B cell (primary cell): Measurements from ENCODE around the gene LRP2. TPM values are rescaled to one million over a fixed set of nuclear protein-coding genes. Genes with fewer than 3 reads are reported as not detected.

Experiments used
- ATAC-seq: fragments of 200-7000 bp; cut with Tn5 transposase; one replicate; pipeline ENCODE4 v1.10.0; 2021; ENCODE audit warnings: low read depth, mild to moderate bottlenecking, moderate number of reproducible peaks, moderate library complexity
- CTCF ChIA-PET: fragments of 350-600 bp; sonication (Branson Sonifier 250); formaldehyde crosslinking; loops from one replicate; lab custom pipeline; 2021; ENCODE audit warnings: antibody characterized with exemption, inconsistent platforms; lab: Charles Lee
- POLR2A ChIA-PET: fragments of 350-600 bp; sonication (Branson Sonifier 250); formaldehyde crosslinking; loops from one replicate; lab custom pipeline; 2021; ENCODE audit warnings: antibody characterized with exemption; lab: Charles Lee
- DNase-seq: peaks from one replicate; pipeline ENCODE4 v3.0.0; 2013
- H2AFZ ChIP-seq: 2 replicates; pipeline ENCODE4 v1.6.1; 2012; ENCODE audit warnings: mild to moderate bottlenecking, low read depth, low read length; ENCODE audit not compliant: insufficient read depth, poor library complexity, severe bottlenecking
- H3K27ac ChIP-seq, 2 donors: 1 replicate in 1 of 2; 2 replicates in 1 of 2; pipeline ENCODE4 v1.5.1; 2012 to 2013; ENCODE audit warnings: low read length in 2 of 2, mild to moderate bottlenecking in 2 of 2, moderate library complexity in 1 of 2
- H3K27me3 ChIP-seq, 4 experiments: fragments of 200-600 bp in 1 of 4; sonication (generic) in 1 of 4; replicated peaks in 1 of 4; 1 replicate in 2 of 4; 2 replicates in 2 of 4; pipeline versions ENCODE4 v1.6.1 to v1.7.0; 2013 to 2016; ENCODE audit warnings: low read length in 3 of 4, mild to moderate bottlenecking in 2 of 4, mixed read lengths in 1 of 4, moderate library complexity in 1 of 4; ENCODE audit not compliant: insufficient read depth in 4 of 4, control insufficient read depth in 3 of 4; ENCODE audit errors: control extremely low read depth in 1 of 4
- H3K36me3 ChIP-seq, 2 experiments: replicated peaks in 1 of 2; 1 replicate in 1 of 2; 2 replicates in 1 of 2; pipeline versions ENCODE4 v1.6.1 to v1.7.1; 2013; ENCODE audit warnings: low read length in 1 of 2; ENCODE audit not compliant: insufficient read depth in 2 of 2, control insufficient read depth in 1 of 2; ENCODE audit errors: control extremely low read depth in 1 of 2, extremely low read depth in 1 of 2
- H3K4me1 ChIP-seq, 2 donors: fragments of 200-600 bp in 1 of 2; sonication (generic) in 1 of 2; 1 replicate in 1 of 2; 2 replicates in 1 of 2; pipeline versions ENCODE4 v1.5.1 to v1.6.1; 2013 to 2017; ENCODE audit warnings: low read length in 2 of 2; ENCODE audit not compliant: control insufficient read depth in 2 of 2, insufficient read depth in 2 of 2
- H3K4me2 ChIP-seq: replicated peaks from 2 replicates; pipeline ENCODE3; 2012; ENCODE audit warnings: mild to moderate bottlenecking, low read depth, low read length; ENCODE audit not compliant: poor library complexity, severe bottlenecking
- H3K4me3 ChIP-seq, 5 experiments: fragments of 200-600 bp in 1 of 5; sonication (generic) in 1 of 5; 1 replicate in 3 of 5; 2 replicates in 2 of 5; pipeline versions ENCODE4 v1.5.1 to v1.7.0; 2011 to 2016; ENCODE audit warnings: low read length in 4 of 5, mild to moderate bottlenecking in 4 of 5, low read depth in 2 of 5, control low read depth in 1 of 5, moderate library complexity in 1 of 5; ENCODE audit not compliant: insufficient read depth in 1 of 5; ENCODE audit errors: control extremely low read depth in 1 of 5, extremely low read depth in 1 of 5
- H3K79me2 ChIP-seq: fragments of 200-600 bp; sonication (generic); one replicate; pipeline ENCODE4 v1.6.0; 2016; ENCODE audit warnings: low read length; ENCODE audit not compliant: control insufficient read depth, insufficient read depth
- H3K9ac ChIP-seq: fragments of 200-600 bp; sonication (generic); 2 replicates; pipeline ENCODE4 v1.6.1; 2017; ENCODE audit warnings: mild to moderate bottlenecking, low read length, moderate library complexity
- H3K9me3 ChIP-seq, 3 donors: one replicate each; pipeline versions ENCODE4 v1.6.1 to v1.7.1; 2013; ENCODE audit warnings: low read length in 2 of 3; ENCODE audit not compliant: control insufficient read depth in 2 of 3, insufficient read depth in 1 of 3; ENCODE audit errors: control extremely low read depth in 1 of 3
- H4K20me1 ChIP-seq: 2 replicates; pipeline ENCODE4 v1.6.0; 2012; ENCODE audit warnings: mild to moderate bottlenecking, low read length; ENCODE audit not compliant: insufficient read depth, control insufficient read depth, poor library complexity, severe bottlenecking
- H3K27ac Mint-ChIP-seq: one replicate; pipeline ENCODE4 v1.8.0; 2021; ENCODE audit warnings: mixed read lengths
- H3K27me3 Mint-ChIP-seq: one replicate; pipeline ENCODE4 v1.8.0; 2021; ENCODE audit warnings: mixed read lengths
- H3K4me1 Mint-ChIP-seq: one replicate; pipeline ENCODE4 v1.8.0; 2021; ENCODE audit warnings: mixed read lengths
- H3K4me3 Mint-ChIP-seq: one replicate; pipeline ENCODE4 v1.8.0; 2021; ENCODE audit warnings: mixed read lengths
- H3K9me3 Mint-ChIP-seq: one replicate; pipeline ENCODE4 v1.8.0; 2022; ENCODE audit warnings: mixed read lengths; ENCODE audit not compliant: insufficient read depth
- CTCF ChIP-seq: fragments of 200-600 bp; IDR thresholded peaks from one replicate; pipeline ENCODE4 v1.8.0; 2022; ENCODE audit warnings: antibody characterized with exemption, mild to moderate bottlenecking
- EZH2 ChIP-seq: IDR thresholded peaks from 2 replicates; pipeline ENCODE4 v1.6.1; 2012; ENCODE audit warnings: borderline replicate concordance, low read depth, mild to moderate bottlenecking, moderate library complexity, low read length; ENCODE audit not compliant: insufficient read depth, poor library complexity, severe bottlenecking
- WGBS: methylation state at CpG from one replicate; pipeline ENCODE4 v1.1.5; 2013; ENCODE audit warnings: missing lambda C conversion rate; ENCODE audit not compliant: insufficient coverage; 5-methylcytosine and 5-hydroxymethylcytosine counted together
- intact Hi-C: fragments of 100-400 bp; cut with micrococcal nuclease; formaldehyde crosslinking; loops from one replicate; pipeline ENCODE4 v1.10.0; 2022
- polyA plus RNA-seq: library from polyadenylated mRNA; depleted of rRNA; stranded (reverse); fragments of >200 nt; gene quantifications from 2 replicates; pipeline ENCODE4 v1.2.3, GENCODE V29; 2012
- total RNA-seq, 2 donors: library from RNA; stranded (reverse); fragments of 120-200 nt in 1 of 2; gene quantifications; 1 replicate in 1 of 2; 2 replicates in 1 of 2; pipeline versions ENCODE4 v1.2.3 to v1.2.4, GENCODE V29; 2013 to 2022

LRP2 gene
- total and polyA plus RNA-seq, 2 donors (not counting 1 experiment from before 2014, with no cell fraction given) = not detected

GRCh38 chr2:169112841-169113240 is 249.5 kb downstream of the LRP2 start:
- Mint-ChIP-seq H3K27me3 (no peaks in the 10 kb centered on the region), H3K9me3 (no peaks in the 10 kb centered on the region), H3K4me3 (no peak overlapping the region), H3K4me1 (peaks cover 14% of the 10 kb centered on the region), H3K27ac (no peak overlapping the region)
- H3K79me2 ChIP-seq = no peaks in the 10 kb centered on the region
- H3K4me1 ChIP-seq = peaks cover 11 to 16% of the 10 kb centered on the region in 2 donors
- H3K27ac ChIP-seq = no peak overlapping the region
- DNase-seq (no peak), ATAC-seq (no peak)
- TF ChIP-seq EZH2 (no peak), CTCF (no peak)
- intact Hi-C loops = no loop called here
- H3K27me3 ChIP-seq = peaks cover 0 to 15% (median 2%) of the 10 kb centered on the region in 4 experiments
- no peak overlapping the region for H2AFZ ChIP-seq
- H3K4me2 ChIP-seq = no peak overlapping the region
- ChIA-PET CTCF (interaction anchor here (1.7 kb wide), 2 partner anchors 19 to 27 kb away, joined by 3 to 4 read pairs; no protein-coding TSS in a partner anchor), POLR2A (no interaction called here)
- H3K4me3 ChIP-seq = no peak overlapping the region
- no peaks in the 10 kb centered on the region for H4K20me1 ChIP-seq
- H3K9ac ChIP-seq = no peak overlapping the region
- WGBS = 94% methylated on average over 4 of the region's 6 CpGs
- H3K9me3 ChIP-seq = no peaks in the 10 kb centered on the region
- no peaks in the 10 kb centered on the region for H3K36me3 ChIP-seq

- no peak for ATAC-seq
- peaks cover 0 to 14% (median 0%) of the 10 kb centered on the region in 4 experiments for H3K27me3 ChIP-seq
- no peak overlapping the region for H3K27ac ChIP-seq
- Mint-ChIP-seq H3K4me1 (peaks cover 29% of the 10 kb centered on the region), H3K9me3 (no peaks in the 10 kb centered on the region), H3K27ac (no peak overlapping the region), H3K27me3 (no peaks in the 10 kb centered on the region), H3K4me3 (no peak overlapping the region)
- H3K79me2 ChIP-seq = no peaks in the 10 kb centered on the region
- peaks cover 20 to 30% of the 10 kb centered on the region in 2 donors for H3K4me1 ChIP-seq
- H3K4me3 ChIP-seq = no peak overlapping the region
- no peaks in the 10 kb centered on the region for H3K36me3 ChIP-seq
- H2AFZ ChIP-seq = no peak overlapping the region
- H3K9ac ChIP-seq = no peak overlapping the region
- intact Hi-C loops = no loop called here
- no peak overlapping the region for H3K4me2 ChIP-seq
- ChIA-PET POLR2A (no interaction called here), CTCF (interaction anchor here (3.4 to 4.8 kb wide), 3 partner anchors 14 to 31 kb away, joined by 26 to 45 read pairs (median 38); no protein-coding TSS in a partner anchor)
- no peaks in the 10 kb centered on the region for H4K20me1 ChIP-seq
- no peak for TF ChIP-seq EZH2
- TF ChIP-seq CTCF = no peak
- DNase-seq = no peak
- 28% methylated on average over 13 of the region's 18 CpGs for WGBS
- H3K9me3 ChIP-seq = no peaks in the 10 kb centered on the region
These were observed 251.4 kb downstream of the LRP2 start for GRCh38 chr2:169110916-169111315.
